Trophoblast cell (in vitro differentiated cells and primary cell): ENCODE data around the gene PRC1.

Experiments
- DNase-seq, 2 donors: peaks; one replicate each; pipeline ENCODE4 v3.0.0-alpha.2; 2016
- H2AFZ ChIP-seq: 2 replicates; pipeline ENCODE4 v1.6.1; 2013; ENCODE audit warnings: low read length, moderate library complexity, mild to moderate bottlenecking; ENCODE audit not compliant: insufficient read depth, poor library complexity
- H2AK5ac ChIP-seq: 2 replicates; pipeline ENCODE4 v1.6.1; 2013; ENCODE audit warnings: mild to moderate bottlenecking, low read length
- H2BK120ac ChIP-seq: 2 replicates; pipeline ENCODE4 v1.6.1; 2013; ENCODE audit warnings: low read length, mild to moderate bottlenecking, moderate library complexity; ENCODE audit not compliant: insufficient read depth, poor library complexity
- H2BK12ac ChIP-seq: 2 replicates; pipeline ENCODE4 v1.6.1; 2013; ENCODE audit warnings: mild to moderate bottlenecking, low read length, moderate library complexity
- H2BK5ac ChIP-seq: 2 replicates; pipeline ENCODE4 v1.6.1; 2013; ENCODE audit warnings: low read length, low read depth, moderate library complexity, mild to moderate bottlenecking; ENCODE audit not compliant: poor library complexity
- H3K14ac ChIP-seq: 2 replicates; pipeline ENCODE4 v1.6.1; 2013; ENCODE audit warnings: mild to moderate bottlenecking, low read length
- H3K18ac ChIP-seq: 2 replicates; pipeline ENCODE4 v1.6.1; 2013; ENCODE audit warnings: mild to moderate bottlenecking, low read length
- H3K23ac ChIP-seq: 2 replicates; pipeline ENCODE4 v1.6.1; 2013; ENCODE audit warnings: low read length
- H3K27ac ChIP-seq: 2 replicates; pipeline ENCODE4 v1.5.1; 2013; ENCODE audit warnings: low read depth, mild to moderate bottlenecking, inconsistent platforms, low read length, moderate library complexity
- H3K27me3 ChIP-seq: 2 replicates; pipeline ENCODE4 v1.6.1; 2013; ENCODE audit warnings: inconsistent platforms, mild to moderate bottlenecking, low read length, moderate library complexity; ENCODE audit not compliant: insufficient read depth
- H3K36me3 ChIP-seq, 2 experiments: 1 replicate in 1 of 2; 2 replicates in 1 of 2; pipeline ENCODE4 v1.6.1; 2013; ENCODE audit warnings: low read length in 2 of 2, mild to moderate bottlenecking in 2 of 2, moderate library complexity in 1 of 2; ENCODE audit not compliant: insufficient read depth in 2 of 2, control insufficient read depth in 1 of 2
- H3K4ac ChIP-seq: 2 replicates; pipeline ENCODE4 v1.6.1; 2013; ENCODE audit warnings: low read depth, mild to moderate bottlenecking, low read length, moderate library complexity
- H3K4me1 ChIP-seq, 2 experiments: 1 replicate in 1 of 2; 2 replicates in 1 of 2; pipeline ENCODE4 v1.6.1; 2013; ENCODE audit warnings: low read length in 2 of 2, mild to moderate bottlenecking in 2 of 2, moderate library complexity in 1 of 2; ENCODE audit not compliant: insufficient read depth in 2 of 2, control insufficient read depth in 1 of 2
- H3K4me2 ChIP-seq: 2 replicates; pipeline ENCODE4 v1.6.1; 2013; ENCODE audit warnings: inconsistent platforms, mild to moderate bottlenecking, low read length, moderate library complexity
- H3K4me3 ChIP-seq: 2 replicates; pipeline ENCODE4 v1.5.1; 2013; ENCODE audit warnings: mild to moderate bottlenecking, low read depth, low read length, inconsistent platforms
- H3K79me1 ChIP-seq: one replicate; pipeline ENCODE4 v1.6.1; 2013; ENCODE audit warnings: low read length
- H3K79me2 ChIP-seq: 2 replicates; pipeline ENCODE4 v1.6.1; 2013; ENCODE audit warnings: low read length, mild to moderate bottlenecking; ENCODE audit not compliant: control insufficient read depth, insufficient read depth, poor library complexity
- H3K9ac ChIP-seq: 2 replicates; pipeline ENCODE4 v1.6.1; 2013; ENCODE audit warnings: mild to moderate bottlenecking, low read length
- H3K9me3 ChIP-seq: 2 replicates; pipeline ENCODE4 v1.6.1; 2013; ENCODE audit warnings: low read depth, mild to moderate bottlenecking, control low read depth, inconsistent platforms, low read length; ENCODE audit not compliant: insufficient read depth
- H4K12ac ChIP-seq: 2 replicates; pipeline ENCODE4 v1.6.1; 2013; ENCODE audit warnings: low read depth, mild to moderate bottlenecking, low read length, moderate library complexity
- H4K8ac ChIP-seq: 2 replicates; pipeline ENCODE4 v1.6.1; 2013; ENCODE audit warnings: low read depth, mild to moderate bottlenecking, low read length, moderate library complexity
- H4K91ac ChIP-seq: one replicate; pipeline ENCODE4 v1.6.1; 2013; ENCODE audit warnings: low read depth, mild to moderate bottlenecking, low read length, moderate library complexity
- WGBS: extraction: QIAGEN DNeasy Blood & Tissue Kit; methylation state at CpG from one replicate; pipeline ENCODE4 v1.1.7; 2013; ENCODE audit warnings: missing lambda C conversion rate; ENCODE audit not compliant: insufficient read length, insufficient coverage; ENCODE audit errors: extremely low coverage; 5-methylcytosine and 5-hydroxymethylcytosine counted together

PRC1 gene

GRCh38 chr15:90982135-90982534, 12.2 kb downstream of the PRC1 start:
- no peaks in the 10 kb centered on the region for H3K9me3 ChIP-seq
- no peak overlapping the region for H3K4ac ChIP-seq
- no peak overlapping the region for H2BK12ac ChIP-seq
- no peak overlapping the region for H3K14ac ChIP-seq
- H3K4me3 ChIP-seq, result no peak overlapping the region
- WGBS, result no CpG with 5 or more reads among the region's 5 CpGs
- no peak overlapping the region for H3K9ac ChIP-seq
- H3K4me1 ChIP-seq, result no peaks in the 10 kb centered on the region
- no peak overlapping the region for H3K4me2 ChIP-seq
- no peaks in the 10 kb centered on the region for H3K79me1 ChIP-seq
- peaks cover 25 to 48% of the 10 kb centered on the region in 2 experiments for H3K36me3 ChIP-seq
- H2AFZ ChIP-seq, result no peak overlapping the region
- H3K27me3 ChIP-seq, result no peaks in the 10 kb centered on the region
- H2BK120ac ChIP-seq, result no peak overlapping the region
- no peak overlapping the region for H4K91ac ChIP-seq
- no peak overlapping the region for H3K18ac ChIP-seq
- H4K12ac ChIP-seq, result no peak overlapping the region
- no peak overlapping the region for H3K23ac ChIP-seq
- no peak overlapping the region for H3K27ac ChIP-seq
- no peak for DNase-seq
- H3K79me2 ChIP-seq, result peaks cover 9% of the 10 kb centered on the region
- H2BK5ac ChIP-seq, result no peak overlapping the region
- H4K8ac ChIP-seq, result no peak overlapping the region
- H2AK5ac ChIP-seq, result no peak overlapping the region

- H4K8ac ChIP-seq, result no peak overlapping the region
- no peaks in the 10 kb centered on the region for H3K9me3 ChIP-seq
- DNase-seq, result no peak
- no peak overlapping the region for H3K4me3 ChIP-seq
- no peaks in the 10 kb centered on the region for H3K4me1 ChIP-seq
- no peak overlapping the region for H2AFZ ChIP-seq
- H2BK5ac ChIP-seq, result no peak overlapping the region
- H3K27me3 ChIP-seq, result no peaks in the 10 kb centered on the region
- no peak overlapping the region for H2AK5ac ChIP-seq
- H3K36me3 ChIP-seq, result peaks cover 28 to 51% of the 10 kb centered on the region in 2 experiments
- no peak overlapping the region for H2BK12ac ChIP-seq
- H3K79me2 ChIP-seq, result peaks cover 9% of the 10 kb centered on the region
- H3K4ac ChIP-seq, result no peak overlapping the region
- no peak overlapping the region for H4K91ac ChIP-seq
- no peak overlapping the region for H3K18ac ChIP-seq
- WGBS, result no CpG with 5 or more reads among the region's 6 CpGs
- no peak overlapping the region for H3K14ac ChIP-seq
- no peak overlapping the region for H3K4me2 ChIP-seq
- H3K79me1 ChIP-seq, result no peaks in the 10 kb centered on the region
- no peak overlapping the region for H3K27ac ChIP-seq
- no peak overlapping the region for H2BK120ac ChIP-seq
- H3K9ac ChIP-seq, result no peak overlapping the region
- H3K23ac ChIP-seq, result no peak overlapping the region
- no peak overlapping the region for H4K12ac ChIP-seq
These were observed 12.7 kb downstream of the PRC1 start for GRCh38 chr15:90981681-90982080.

GRCh38 chr15:90979582-90979981, 14.8 kb downstream of the PRC1 start:
- Histone ChIP-seq H3K18ac (no peak overlapping the region), H3K9ac (no peak overlapping the region), H3K27ac (no peak overlapping the region), H3K4ac (no peak overlapping the region), H3K4me1 (no peaks in the 10 kb centered on the region), H3K23ac (no peak overlapping the region), H3K4me3 (no peak overlapping the region), H3K79me2 (peaks cover 2% of the 10 kb centered on the region), H4K8ac (no peak overlapping the region), H3K36me3 (peaks cover 35 to 67% of the 10 kb centered on the region in 2 experiments), H4K91ac (no peak overlapping the region), H2AK5ac (no peak overlapping the region), H3K79me1 (no peaks in the 10 kb centered on the region), H3K4me2 (no peak overlapping the region), H2BK120ac (no peak overlapping the region), H2BK5ac (no peak overlapping the region), H2BK12ac (no peak overlapping the region), H3K14ac (no peak overlapping the region), H3K9me3 (no peaks in the 10 kb centered on the region), H3K27me3 (no peaks in the 10 kb centered on the region), H4K12ac (no peak overlapping the region), H2AFZ (no peak overlapping the region)
- WGBS, result no CpG with 5 or more reads among the region's 1 CpG
- DNase-seq, result no peak

- H3K79me1 ChIP-seq, result no peaks in the 10 kb centered on the region
- H3K9me3 ChIP-seq, result peaks cover 1% of the 10 kb centered on the region
- no peak overlapping the region for H3K18ac ChIP-seq
- no peak overlapping the region for H2BK12ac ChIP-seq
- H3K23ac ChIP-seq, result no peak overlapping the region
- WGBS, result no CpG with 5 or more reads among the region's 21 CpGs
- DNase-seq, result no peak
- H2BK5ac ChIP-seq, result no peak overlapping the region
- H4K12ac ChIP-seq, result no peak overlapping the region
- no peak overlapping the region for H3K14ac ChIP-seq
- no peak overlapping the region for H2AK5ac ChIP-seq
- no peak overlapping the region for H2AFZ ChIP-seq
- no peaks in the 10 kb centered on the region for H3K4me1 ChIP-seq
- H3K4me3 ChIP-seq, result no peak overlapping the region
- no peaks in the 10 kb centered on the region for H3K27me3 ChIP-seq
- no peak overlapping the region for H3K4me2 ChIP-seq
- H3K79me2 ChIP-seq, result no peaks in the 10 kb centered on the region
- H2BK120ac ChIP-seq, result no peak overlapping the region
- H4K8ac ChIP-seq, result no peak overlapping the region
- H3K36me3 ChIP-seq, result peaks cover 44 to 70% of the 10 kb centered on the region in 2 experiments
- H3K27ac ChIP-seq, result no peak overlapping the region
- no peak overlapping the region for H4K91ac ChIP-seq
- no peak overlapping the region for H3K4ac ChIP-seq
- no peak overlapping the region for H3K9ac ChIP-seq
These were observed 20.1 kb downstream of the PRC1 start for GRCh38 chr15:90974216-90974615.
